Stimulated activated naive CD8-positive, alpha-beta T cell treated with anti-CD3 and anti-CD28 coated beads, Interleukin-15, Interleukin-2, amounts not matched to agents 100 U/mL and 50 U/mL, for 24 hours (primary cell): ENCODE data around the gene KRCC1.
"Not testable (repeated sequence)": the region's sequence is repeated elsewhere in the genome, so short reads cannot be mapped to it uniquely, and the experiment has no call there.

Experiments
- ATAC-seq: fragments of 150-1000 bp; cut with Tn5 transposase; one replicate; pipeline ENCODE4 v1.10.0; 2021
- DNase-seq: peaks from one replicate; pipeline ENCODE4 v3.0.0; 2021

KRCC1 gene

DNA sequence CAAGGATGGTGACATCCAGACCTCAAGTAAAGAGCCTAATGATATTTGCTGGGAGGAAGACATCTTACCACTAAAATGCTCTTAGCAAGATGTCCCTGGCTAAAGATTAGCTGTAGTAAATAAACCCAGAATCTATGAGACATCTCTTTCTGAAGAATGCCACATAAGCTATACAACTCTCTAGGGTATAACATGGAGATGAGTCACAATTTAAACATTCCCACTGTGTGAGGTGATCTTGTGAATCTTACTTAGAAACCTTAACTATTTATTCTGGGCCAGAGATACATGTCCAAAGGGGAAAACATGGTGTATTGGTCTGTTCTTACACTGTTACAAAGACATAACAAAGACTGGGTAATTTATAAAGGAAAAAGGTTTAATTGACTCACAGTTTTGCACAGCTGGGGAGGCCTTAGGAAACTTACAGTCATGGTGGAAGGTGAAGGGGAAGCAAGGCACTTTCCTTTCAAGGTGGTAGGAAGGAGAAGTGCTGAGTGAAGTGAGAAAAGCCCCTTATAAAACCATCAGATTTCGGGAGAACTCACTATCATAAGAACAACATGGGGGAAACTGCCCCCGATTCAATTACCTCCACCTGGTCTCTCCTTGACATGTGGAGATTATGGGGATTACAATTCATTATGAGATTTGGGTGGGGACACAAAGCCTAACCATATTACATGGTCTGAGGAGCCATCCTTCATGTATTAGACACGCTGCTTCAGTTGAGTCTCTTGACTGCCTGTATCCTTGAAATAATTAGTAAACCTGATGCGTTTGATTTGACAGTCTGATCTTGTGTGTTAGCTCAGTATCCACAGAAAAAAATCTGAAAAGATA is 17.1 kb downstream of the KRCC1 start:
- ATAC-seq (peak; percentile 95), DNase-seq (no peak)

DNA sequence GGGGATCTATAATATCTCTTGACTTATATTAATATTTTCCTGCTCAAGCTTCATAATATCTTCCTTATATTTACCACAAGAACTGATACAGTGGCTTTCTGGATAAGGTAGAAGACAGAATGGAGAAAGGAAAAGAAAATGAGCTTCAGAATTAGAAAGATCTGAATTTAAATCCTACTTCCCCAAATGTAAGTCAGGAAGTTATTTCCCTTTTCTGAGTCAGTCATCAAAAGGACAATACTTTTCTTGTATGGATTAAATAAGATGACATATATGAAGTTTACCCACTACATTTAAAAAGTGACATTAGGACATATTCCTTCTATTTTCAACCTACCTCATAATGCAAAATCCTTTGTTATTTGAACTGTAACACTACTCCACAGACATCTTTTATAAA is 19.0 kb downstream of the KRCC1 start:
- DNase-seq (no peak), ATAC-seq (no peak)

- DNase-seq (no peak), ATAC-seq (no peak)
These were observed 19.4 kb downstream of the KRCC1 start for GRCh38 chr2:88036182-88036581.

GRCh38 chr2:88032070-88032702 is 23.4 kb downstream of the KRCC1 start:
- no peak for ATAC-seq
- no peak for DNase-seq

GRCh38 chr2:88028931-88029330 is 26.7 kb downstream of the KRCC1 start:
- DNase-seq: no peak
- no peak for ATAC-seq

DNA sequence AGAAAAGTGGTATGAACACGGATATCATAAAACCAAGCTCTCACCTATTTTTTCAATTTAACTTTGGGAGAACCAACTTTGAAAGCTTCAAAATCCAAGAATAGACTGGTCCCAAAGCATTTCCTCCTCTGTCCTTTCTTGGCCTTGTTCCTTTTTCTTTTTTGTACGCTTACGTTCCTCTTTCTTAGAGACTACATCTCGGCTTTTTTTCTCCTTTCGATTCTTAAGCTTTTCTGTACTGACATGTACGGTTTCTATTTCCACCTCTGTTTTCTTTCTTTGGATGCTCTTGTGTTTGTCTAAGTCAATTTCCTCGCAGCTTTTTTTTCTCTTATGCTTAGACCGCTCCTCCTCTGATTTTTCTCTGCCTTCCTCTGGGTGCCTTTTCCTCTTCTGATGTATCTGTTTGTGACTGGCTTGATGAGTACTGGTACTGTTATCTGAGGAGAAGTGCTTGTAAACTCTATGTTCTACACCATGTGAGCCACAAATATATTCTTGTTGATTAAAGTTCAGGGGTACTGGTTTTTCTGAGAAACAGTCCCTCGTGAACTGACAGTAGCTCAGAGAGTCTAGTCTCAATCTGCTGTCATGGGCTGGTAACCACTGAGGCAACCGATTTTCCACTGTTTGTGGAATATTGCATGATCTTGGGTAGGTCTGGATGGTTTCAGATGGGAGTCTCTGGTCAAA is 27.7 kb downstream of the KRCC1 start:
- ATAC-seq (peak; percentile 93), DNase-seq (no peak)

GRCh38 chr2:88024509-88024908 is 31.1 kb downstream of the KRCC1 start:
- ATAC-seq: no peak

DNA sequence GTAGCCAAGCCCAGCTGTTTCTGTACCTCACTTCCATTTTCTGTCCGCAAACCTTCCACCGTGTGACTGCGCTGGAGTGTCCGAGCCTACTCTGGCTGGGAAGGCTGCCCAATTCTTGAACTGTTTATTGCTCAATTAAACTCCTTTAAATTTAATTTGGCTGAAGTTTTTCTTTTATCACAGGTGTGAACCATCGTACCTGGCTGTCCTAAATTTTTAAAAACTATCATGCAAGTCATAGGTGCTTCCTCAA is 33.0 kb downstream of the KRCC1 start:
- DNase-seq (no peak), ATAC-seq (no peak)

More at GRCh38 chr2:88024509-88024908, 31.1 kb downstream of the KRCC1 start:
- DNase-seq: no peak

GRCh38 chr2:88019985-88020384 is 35.6 kb downstream of the KRCC1 start:
- DNase-seq (no peak), ATAC-seq (no peak)

GRCh38 chr2:88018909-88019308 is 36.7 kb downstream of the KRCC1 start:
- DNase-seq: no peak
- ATAC-seq: no peak

GRCh38 chr2:88018077-88018805 is 37.3 kb downstream of the KRCC1 start:
- not testable (repeated sequence) for DNase-seq, ATAC-seq

DNA sequence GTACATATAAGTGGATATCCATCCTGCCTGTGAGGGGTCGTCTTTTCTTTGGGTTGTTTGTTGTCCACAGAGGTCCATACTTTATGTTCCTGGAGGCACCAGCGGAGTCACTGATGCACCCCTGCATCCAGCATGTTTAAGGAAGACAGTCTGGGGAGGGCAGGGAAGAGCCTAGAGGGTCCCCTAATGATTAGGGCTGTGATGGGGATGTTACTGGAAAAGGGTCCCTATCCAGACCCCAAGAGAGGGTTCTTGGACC is 37.9 kb downstream of the KRCC1 start:
- not testable (repeated sequence) for ATAC-seq, DNase-seq

DNA sequence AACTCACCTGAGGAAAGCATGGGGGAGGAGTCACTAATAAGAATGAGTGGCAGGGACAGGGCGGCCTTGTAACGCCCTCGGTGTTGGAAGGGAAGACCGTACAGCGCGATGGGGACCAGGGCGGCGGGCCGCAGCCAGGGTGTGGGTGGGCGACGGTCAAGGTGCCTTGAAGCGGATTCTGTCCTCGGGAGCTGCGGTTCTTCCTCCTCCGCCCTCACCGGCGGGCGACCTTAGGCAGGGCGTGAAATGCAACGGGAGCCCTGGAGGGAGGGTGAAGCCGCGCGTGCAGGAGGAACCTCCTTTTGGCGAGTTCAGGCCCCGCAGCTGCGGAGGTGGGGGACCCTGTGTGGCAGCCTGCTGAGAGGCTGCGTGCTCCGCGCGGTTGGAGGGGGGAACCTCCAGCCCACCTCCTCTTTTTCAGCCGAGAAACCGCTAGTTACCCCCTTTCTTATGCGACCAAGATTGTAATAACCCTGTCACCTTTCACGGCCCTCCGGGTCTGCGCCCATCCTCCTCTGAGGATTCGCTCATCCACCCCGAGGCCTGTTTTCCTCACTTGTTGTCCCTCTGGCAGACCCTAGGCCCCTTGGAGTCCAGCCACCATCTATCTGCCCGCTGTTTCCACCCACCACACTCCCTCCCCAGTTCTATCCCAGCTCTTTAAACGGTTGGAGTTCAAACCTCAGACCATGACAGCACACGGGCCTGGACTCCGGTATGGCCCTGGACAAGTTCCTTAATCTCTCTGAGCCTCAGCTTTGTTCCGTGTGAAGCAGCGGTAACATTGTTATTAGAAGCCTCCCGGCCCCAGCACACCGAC is 38.4 kb downstream of the KRCC1 start:
- DNase-seq (peak; percentile 69), ATAC-seq (peak; percentile 54)

DNA sequence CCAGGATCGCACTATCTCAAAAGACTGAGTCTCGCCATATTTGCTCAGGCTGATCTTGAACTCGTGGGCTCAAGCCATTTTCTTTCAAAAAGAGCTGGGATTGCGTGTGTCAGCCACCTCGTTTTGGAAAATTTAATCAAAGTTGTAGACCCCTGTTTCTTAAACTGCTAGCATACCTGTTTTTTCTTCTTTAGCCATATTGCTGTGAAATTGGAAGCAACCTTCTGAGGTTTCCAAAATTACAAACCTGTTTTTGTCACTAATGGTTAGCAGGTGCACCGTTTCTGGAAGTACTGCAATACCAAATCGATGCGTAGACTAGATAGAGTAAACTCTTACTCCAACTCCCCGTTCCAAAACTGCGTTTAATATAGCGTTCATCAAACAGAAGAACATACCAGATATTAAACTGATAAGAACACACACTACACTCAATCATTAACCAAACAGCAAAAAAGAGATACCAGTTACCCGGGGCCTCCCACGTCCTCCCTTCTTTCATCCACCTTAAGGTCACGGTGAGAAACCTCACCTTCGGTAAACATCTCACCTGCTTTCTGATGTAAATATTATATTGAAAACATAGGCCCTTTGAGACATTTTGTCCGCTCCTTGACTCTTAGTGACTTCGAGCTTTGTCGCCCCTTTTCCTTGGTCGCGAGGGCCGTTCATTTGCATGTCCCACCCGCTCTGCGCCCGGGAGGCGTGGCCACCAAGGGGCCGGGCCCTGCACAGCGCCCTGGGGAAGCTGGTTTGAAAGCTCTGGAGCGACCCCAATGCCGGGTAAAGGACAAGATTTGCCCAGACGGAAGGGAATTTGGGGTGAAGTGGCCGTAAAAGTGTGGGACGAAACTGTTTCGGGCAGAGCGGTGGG is 39.3 kb downstream of the KRCC1 start, which contains the start of gene RNU2-63P:
TSS of gene RNU2-63P (minus strand) at position 462 of the 874 bp plus-strand sequence.
- DNase-seq: peak; percentile 81
- peak; percentile 90 for ATAC-seq

DNA sequence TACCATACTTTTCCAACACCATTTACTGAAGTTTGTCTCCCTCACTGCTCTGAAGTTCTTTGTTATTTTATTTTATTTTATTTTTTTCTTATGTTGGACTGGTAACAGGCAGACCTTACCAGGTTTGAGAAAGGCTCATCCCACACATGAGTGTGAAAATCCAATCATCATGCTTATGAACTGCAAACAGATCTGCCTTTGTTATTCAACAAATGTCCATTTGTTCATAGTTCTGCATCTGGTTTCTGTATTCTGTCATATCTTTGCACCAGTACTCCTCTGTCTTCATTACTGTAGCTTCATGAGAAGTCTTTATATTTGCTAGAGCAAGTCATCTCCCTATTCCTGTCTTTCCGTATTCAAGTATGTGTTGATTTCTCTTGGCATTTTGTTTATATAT is 44.6 kb downstream of the KRCC1 start:
- no peak for ATAC-seq

GRCh38 chr2:88010136-88010535 is 45.4 kb downstream of the KRCC1 start:
- no peak for DNase-seq
- no peak for ATAC-seq

More for the DNA sequence above, 44.6 kb downstream of the KRCC1 start:
- no peak for DNase-seq

- ATAC-seq: no peak
- DNase-seq: no peak
These were observed 48.6 kb downstream of the KRCC1 start for GRCh38 chr2:88006912-88007439.

- ATAC-seq: no peak
- no peak for DNase-seq
These were observed 49.8 kb downstream of the KRCC1 start for GRCh38 chr2:88005776-88006175.

DNA sequence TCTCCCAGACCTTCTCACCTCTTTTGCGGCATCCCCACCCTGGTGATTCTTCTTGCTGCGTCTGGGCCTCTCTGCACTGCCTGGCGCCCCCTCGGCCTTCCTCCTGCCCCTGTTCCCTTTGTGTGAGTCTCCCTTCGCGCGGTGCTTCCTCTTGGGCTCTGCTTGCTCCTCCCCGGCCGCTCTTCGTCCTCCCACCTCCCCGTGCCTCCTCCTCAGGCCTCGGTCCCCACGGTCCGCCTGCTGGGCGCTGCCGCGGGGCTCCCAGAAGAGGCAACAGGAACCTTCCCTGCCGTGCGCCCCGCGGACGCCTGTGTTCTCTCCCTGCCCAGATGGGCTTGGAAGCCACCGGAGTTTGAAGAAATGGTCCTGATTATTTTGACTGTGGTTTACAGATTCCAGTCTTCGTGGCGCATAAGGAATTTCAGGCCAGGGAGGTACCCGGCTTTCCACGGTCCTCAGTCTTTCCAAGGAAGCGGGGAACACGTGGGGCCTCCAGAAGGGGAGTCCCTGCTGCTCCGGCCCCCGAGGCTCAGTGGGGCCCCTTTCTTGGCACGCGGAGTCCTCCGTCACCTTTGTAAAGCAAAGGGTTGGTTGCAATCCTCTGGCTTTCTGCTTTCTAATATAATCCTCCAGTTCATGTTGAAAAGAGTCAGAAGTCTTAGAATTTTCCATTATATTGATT is 52.4 kb downstream of the KRCC1 start:
- DNase-seq (no peak), ATAC-seq (no peak)

- DNase-seq (no peak), ATAC-seq (no peak)
These were observed 53.2 kb downstream of the KRCC1 start for GRCh38 chr2:88002359-88002707.
